ENCODE measurements around the gene COL5A3.
A peak's percentile ranks its signal among the peaks of the same experiment; 100 is the strongest.

COL5A3 gene

GRCh38 chr19:10010939-10011338, 635 bp upstream of the COL5A3 start:
- no peak for DNase-seq

DNA sequence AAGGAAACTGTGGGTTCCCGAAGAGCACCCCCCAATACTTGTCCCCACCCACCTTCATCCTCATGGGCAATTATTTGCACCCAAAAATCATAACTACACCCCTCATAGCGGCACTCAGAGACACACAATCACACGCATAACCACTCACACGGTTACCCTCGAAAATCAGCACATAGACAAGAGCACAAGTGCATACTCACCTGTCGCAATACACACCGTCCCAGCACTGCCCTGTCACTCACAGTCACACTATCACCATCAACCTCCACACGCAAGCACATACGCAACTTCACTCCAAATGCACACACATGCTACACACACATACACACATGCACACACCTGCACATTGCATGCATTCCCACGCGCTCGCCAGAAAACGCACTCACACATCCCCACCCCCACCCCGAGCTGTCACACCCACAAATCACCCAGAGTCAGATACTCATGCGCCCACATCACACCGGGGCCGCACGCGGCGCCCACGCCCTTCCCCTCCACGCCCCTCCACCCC, 535 bp downstream of the COL5A3 start:
- no peak for DNase-seq

- DNase-seq, result no peak
Observed at GRCh38 chr19:10008184-10008765, 2.0 kb downstream of the COL5A3 start.

DNA sequence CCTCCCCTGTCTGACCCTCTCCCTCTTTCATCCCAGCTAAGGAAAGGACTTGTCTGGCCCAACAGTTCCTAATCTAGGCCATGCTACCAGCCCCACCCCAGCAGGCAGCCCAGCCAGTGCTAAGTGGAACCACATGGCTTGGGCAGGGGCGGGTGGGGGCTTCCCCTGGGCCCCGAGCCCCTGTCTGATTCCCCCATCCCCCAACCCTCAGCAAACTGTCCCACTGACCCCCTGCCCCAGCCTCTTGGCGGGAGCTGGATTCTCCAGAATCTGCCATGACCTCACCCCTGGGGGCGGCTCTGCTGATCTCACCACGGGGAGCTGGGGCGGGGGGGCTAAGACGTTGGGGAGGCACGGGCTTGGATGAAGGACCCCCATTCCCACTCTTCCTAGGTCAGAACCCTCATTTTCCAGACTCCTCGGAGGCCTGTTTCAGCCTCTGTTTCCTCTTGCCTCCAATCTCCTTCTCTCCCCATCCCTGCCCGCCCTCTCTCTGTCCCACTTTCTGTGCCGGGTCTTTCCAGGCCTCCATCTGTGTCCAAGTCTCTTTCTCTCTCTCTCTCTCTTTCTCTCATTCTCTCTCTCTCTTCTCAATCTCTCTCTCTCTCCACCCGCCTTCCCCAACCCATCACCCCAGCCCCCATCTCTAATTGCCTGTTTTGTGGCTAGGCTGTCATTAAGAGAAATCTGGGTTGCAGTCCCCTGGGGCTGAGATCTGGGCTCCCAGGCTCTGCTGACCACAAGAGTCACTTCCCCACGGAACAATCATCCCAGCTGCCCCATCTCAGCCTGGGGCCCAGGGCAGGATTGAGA, 2.7 kb downstream of the COL5A3 start:
- DNase-seq, result no peak

GRCh38 chr19:10006752-10007323, 3.5 kb downstream of the COL5A3 start:
- no peak for DNase-seq

DNA sequence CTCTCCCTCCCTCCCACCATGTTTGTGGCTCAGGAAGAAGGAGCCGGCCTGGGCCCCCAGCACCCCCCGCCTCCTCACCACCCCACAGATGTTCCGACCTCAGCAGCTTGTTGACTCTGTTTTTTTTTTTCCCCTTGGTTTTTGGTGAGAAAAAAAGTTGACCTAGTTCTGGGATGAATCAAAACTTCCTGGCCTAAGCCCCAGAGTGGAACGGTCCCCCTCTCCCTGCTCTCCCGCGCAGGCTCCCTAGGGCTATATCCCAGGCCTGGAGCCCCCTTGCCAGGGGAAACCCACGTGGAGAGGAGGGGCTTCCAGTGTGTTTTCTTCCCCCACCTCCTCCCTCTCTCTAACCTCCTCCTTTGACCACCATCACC, 4.0 kb downstream of the COL5A3 start:
- no peak for DNase-seq

DNA sequence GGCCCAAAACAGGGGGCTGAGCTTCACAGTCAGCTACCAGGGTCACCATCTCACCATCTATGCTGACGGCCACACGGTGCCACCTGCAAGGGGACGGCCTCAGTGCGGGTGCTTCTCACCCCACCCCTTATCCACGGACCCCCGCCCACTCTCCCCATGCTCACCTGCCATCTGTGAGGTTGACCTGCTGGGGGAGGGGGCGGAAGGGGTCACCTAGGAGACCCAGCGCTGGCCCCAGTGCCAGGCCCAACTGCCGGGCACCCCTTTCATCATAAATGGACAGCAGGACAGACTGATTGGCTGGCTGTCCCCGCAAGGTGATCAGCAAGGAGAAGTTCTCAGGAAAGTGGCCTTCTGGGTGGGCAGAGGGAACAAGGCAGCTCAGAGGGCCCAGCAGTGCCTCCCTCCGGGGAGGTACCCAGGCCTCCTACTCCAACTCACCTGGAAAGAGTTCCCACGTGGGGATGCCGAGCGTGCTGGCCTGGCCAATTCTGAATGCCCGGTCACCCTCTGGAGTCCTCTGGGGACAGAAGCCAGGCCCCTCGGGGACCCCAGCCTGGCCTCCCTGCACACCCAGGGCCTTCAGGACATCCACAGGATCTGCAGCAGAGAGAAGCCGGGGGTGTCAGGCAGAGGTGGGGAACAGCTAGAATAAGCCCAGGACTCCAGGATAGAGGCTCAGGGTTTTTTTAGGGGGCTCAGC, 4.5 kb downstream of the COL5A3 start:
- no peak for DNase-seq

DNA sequence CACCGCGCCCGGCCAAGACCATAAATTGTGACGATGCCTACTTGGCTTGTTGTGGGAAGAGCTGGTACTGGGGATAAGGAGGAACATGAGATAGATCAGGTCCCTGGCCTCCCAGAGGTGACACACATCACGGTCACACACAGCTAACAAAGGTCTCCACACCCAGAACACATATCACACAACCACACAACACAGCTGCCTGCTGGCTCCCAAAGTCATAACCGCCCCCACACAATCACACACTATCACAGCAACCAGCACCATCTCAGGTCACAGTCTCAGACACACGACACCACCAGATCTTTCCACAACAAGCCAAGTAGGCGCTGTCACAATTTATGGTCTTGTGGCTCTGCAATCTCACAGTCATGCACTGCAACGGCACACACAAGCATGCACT, 5.7 kb downstream of the COL5A3 start:
- no peak for DNase-seq

GRCh38 chr19:10003271-10003670, 7.0 kb downstream of the COL5A3 start:
- no peak for DNase-seq

- DNase-seq, result no peak
Observed at GRCh38 chr19:10001899-10002298, 8.4 kb downstream of the COL5A3 start.

DNA sequence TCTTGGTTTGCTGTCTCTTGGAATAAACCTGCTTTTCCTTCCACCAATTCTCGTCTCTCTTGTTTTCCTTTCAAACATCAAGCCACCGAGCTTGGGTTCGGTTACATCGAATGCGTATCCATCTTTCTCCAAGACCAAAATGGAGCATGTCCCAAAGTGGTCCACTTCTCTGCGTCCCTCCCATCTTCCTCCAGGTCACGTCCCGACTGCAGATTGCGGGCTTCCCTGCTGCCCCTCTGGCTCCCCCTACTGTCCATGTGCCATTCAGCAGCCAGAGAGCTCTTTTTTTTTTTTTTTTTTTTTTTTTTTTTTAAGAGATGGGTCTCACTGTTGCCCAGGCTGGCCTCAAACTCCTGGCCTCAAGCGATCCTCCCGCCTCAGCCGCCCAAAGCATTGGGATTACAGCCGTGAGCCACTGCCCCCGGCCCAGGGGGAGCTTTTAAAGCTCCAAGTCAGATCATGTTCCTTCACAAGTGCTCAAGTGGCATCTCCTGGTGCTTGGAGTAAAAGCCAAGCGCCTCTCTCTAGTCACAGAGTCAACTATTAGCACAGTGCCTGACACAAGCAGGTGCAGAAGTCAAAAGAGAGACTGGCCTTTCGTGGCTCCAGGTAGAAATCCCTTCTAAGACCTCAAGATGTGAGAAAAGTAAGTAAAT, 10.0 kb downstream of the COL5A3 start:
- DNase-seq, result peak; percentile 86

DNA sequence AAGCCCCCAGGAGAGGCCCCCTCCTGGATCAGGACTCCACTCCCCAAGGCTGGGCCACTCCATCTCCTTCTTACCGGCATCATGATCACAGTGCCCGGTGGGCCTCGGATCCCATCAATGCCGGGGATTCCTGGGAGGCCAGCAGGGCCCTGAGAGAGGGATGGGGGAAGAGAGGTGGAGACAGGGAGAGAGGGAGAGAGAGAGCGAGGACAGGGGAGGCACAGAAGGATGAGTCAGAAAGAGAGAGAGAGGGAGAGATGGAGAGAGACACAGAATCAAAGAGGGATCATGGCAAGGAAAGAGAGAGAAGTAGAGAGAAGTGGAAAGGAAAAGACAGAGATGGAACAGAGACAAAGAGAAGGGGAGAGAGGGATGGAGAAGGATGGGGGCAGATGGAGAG, 13.8 kb downstream of the COL5A3 start:
- no peak for DNase-seq

GRCh38 chr19:9995999-9996398, 14.3 kb downstream of the COL5A3 start:
- DNase-seq, result no peak

GRCh38 chr19:9995084-9995483, 15.2 kb downstream of the COL5A3 start:
- no peak for DNase-seq

- DNase-seq, result no peak
Observed at GRCh38 chr19:9991425-9992191, 18.7 kb downstream of the COL5A3 start.

- DNase-seq, result no peak
Observed at GRCh38 chr19:9989504-9989903, 20.8 kb downstream of the COL5A3 start.

- DNase-seq, result no peak
Observed at GRCh38 chr19:9986787-9987281, 23.5 kb downstream of the COL5A3 start.

DNA sequence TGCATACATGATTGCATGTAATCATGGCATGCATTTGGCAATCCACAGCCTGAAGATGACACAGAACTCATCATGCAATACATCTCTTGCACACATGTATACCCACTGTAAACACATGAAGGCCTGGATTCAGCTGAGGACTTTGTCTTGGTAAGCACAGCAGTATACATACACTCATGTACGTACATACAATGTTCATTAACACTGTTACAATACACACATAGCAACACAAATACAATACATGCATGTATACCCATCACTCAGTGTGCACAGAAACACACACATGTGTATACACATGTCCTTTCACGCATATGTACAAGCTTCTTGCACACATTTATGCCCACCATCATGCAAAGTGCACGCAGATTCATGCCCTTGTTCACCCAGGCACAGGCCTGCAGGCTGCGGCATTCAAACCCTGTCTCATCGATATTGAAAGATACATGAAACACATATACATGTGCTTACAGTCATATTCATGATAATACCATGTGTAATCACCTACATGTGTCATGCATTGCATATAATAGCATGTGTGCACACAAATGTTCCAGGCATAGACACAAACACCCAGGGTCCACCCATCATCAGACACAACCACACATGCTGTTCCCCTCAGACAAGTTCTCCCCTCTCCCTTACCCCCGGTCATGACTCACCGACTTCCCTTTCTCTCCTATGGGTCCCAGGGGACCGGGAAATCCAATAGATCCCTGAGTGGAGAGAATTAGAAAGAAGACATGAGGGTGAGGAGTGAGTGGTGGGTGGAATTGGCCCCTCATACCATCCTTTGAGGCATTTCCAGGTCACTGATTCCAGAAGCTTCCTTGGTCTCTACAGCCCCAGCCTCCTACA, 28.7 kb downstream of the COL5A3 start:
- DNase-seq, result no peak

GRCh38 chr19:9972103-9972502, 38.2 kb downstream of the COL5A3 start:
- no peak for DNase-seq

GRCh38 chr19:9971166-9971897, 39.0 kb downstream of the COL5A3 start:
- DNase-seq, result no peak
